GM18873 (cell line): Measurements from ENCODE around the gene AHCTF1.

Experiments used
- ATAC-seq: cut with Tn5 transposase; IDR thresholded peaks from one replicate; pipeline ENCODE4 v1.9.1; 2021; ENCODE audit warnings: mild to moderate bottlenecking, moderate library complexity, moderate number of reproducible peaks; ENCODE audit not compliant: unreplicated experiment, low FRiP score

Gene AHCTF1

DNA sequence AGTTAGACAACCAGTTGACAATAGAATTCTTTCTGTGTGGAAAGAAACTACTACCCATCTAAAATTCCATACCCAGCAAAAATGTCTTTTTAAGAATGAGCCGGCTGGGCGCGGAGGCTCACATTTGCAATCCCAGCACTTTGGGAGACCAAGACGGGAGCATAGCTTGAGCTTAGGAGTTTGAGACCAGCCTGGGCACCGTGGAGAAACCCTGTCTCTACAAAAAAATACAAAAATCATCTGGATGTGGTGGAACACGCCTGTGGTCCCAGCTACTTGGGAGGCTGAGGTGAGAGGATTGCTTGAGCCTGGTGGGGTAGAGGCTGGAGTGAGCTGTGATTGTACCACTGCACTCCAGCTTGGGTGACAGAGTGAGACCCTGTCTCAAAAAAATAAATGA lies 128.4 kb downstream of the AHCTF1 start:
- no peak for ATAC-seq

DNA sequence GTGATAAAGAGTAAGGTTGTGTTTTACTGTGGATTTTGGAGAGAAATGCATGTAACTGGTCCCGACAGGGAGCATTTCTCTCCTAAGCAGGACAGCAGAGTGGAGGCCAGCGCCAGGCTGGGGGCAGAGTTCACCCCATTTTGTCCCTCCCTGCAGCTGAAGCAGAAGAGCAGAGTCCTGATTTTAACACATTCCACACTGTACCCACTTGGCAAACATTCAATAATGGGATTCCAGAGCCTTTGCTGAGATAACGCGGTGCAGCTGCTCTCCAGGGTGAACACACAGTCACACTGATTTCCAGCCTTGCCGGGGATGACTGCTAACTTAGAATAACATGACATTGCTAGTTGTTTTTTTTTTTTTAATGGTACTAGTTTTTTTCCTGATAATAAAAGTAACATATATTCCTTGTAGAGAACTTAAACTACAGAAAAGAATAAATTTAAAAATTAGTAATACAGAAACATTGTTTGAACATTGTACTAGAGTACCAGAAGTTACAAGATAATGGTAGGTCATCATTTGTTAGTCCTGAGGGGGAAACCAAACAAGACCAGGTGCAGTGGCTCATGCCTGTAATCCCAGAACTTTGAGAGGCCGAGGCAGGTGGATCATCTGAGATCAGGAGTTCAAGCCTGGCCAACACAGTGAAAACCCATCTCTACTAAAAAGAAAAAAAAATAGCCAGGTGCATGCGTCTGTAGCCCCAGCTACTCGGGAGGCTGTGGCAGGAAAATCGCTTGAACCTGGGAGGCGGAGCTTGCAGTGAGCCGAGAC lies 130.3 kb downstream of the AHCTF1 start:
- ATAC-seq: no peak

DNA sequence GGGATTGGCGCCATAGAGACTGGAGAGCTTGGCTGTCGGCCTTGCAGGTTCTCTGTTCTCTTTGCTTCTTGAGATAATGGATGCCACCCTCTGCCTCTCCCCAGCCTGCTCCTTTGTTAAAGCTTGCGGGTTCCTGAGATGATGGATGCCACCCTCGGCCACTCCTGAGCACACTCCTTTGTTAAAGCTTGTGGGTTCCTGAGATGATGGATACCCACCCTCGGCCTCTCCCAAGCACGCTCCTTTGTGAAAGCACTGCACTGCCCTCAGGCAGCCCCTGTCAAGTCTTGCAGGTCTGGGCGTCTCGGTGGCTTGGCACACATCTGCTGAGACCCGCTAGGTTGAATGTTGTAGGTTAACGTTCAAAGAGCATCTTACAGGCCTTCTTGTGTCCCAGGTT lies 131.0 kb downstream of the AHCTF1 start:
- no peak for ATAC-seq

DNA sequence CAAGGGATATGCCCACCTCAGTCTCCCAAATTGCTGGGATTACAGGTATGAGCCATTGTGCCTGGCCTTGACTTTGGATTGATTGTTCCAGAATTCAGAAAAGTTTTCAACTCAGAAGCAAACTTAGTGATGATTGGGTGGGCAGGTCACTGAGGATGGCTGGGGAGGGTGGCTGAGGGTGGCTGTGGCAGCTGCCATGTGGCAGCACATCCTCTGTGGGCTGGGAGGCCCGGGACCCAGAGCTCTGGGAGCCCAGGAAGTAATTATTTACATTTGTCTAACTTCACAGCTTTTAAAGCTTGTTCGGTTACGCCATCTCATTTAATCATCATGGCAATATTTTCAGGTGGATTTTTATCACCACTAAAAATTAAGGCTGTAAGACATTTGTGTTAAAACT lies 131.4 kb downstream of the AHCTF1 start:
- no peak for ATAC-seq

DNA sequence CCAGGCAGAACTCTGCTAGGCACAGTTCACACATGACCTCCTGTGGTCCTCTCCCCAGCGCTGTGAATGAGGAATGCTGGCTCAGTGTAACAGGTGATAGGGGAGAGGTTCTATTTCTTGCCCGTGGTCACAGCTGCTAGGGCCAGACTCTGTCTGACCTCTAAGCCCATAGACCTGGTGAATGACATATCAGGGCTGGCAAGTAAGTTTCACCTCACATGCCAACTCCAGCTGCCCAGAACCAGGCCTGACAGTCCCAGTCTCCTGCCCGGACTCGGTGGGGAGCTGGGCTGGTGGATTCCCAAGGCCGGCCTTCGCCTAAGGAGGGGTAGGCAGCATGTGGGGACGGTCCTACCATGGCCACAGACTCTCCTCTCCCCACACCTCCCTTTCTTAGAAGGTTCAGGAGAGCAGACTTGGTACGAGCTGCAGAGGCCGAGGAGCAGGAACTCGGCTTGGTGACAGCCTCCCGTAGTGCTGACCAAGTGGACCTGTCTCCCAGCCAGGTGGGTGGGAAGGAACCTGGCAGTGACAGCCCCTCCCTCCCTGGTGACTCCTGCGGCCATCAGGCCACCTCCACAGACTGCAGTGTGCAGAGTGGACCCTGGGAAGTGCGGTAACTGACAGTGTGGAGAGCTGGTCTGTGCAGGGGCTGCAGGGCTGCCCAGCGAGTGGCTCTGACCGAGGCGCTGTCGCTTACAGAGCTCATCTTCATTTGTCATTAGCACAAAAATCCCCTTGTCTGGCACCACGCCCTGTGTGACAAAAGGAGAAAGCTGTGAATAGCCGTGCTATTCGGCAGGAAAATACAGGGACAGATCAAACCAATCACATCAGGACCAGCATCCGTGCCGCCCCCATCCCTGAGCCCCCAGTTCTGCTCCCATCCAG lies 132.9 kb downstream of the AHCTF1 start:
- no peak for ATAC-seq

DNA sequence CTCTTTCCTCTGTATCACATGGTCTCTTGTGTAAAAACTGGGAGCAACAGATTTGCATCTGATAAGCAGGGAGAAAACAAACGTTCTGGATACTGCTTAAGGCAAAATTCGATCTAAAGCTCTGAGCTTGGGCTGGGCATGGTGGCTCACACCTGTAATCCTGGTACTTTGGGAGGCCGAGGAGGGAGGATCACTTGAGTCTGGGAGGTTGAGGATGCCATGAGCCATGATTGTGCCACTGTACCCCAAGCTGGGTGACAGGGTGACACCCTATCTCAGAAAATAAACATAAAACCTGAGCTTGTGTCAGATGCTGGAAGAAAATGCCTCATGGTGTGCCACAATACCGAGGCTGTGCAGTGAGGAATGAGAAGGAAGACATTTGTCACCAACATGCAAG lies 133.6 kb downstream of the AHCTF1 start:
- no peak for ATAC-seq

DNA sequence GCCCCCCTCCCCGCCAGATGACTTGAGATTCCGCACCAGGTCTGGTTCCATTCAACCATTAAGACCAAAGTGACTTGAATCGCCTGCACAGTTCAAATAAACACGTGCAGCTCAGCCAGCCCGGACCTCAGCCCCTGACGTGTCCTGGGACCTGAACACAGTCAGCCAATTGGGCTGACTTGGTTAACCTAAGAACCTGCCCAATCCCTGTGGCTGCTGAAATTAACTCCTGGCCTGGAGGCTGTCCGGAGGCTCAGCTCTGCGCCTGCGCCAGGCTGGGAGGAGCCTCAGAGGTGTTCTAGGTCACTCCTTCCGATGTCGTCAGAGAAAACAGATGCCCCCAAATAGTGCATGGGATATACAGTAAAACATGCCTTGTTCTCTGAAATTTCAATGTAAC lies 134.2 kb downstream of the AHCTF1 start:
- ATAC-seq: no peak

DNA sequence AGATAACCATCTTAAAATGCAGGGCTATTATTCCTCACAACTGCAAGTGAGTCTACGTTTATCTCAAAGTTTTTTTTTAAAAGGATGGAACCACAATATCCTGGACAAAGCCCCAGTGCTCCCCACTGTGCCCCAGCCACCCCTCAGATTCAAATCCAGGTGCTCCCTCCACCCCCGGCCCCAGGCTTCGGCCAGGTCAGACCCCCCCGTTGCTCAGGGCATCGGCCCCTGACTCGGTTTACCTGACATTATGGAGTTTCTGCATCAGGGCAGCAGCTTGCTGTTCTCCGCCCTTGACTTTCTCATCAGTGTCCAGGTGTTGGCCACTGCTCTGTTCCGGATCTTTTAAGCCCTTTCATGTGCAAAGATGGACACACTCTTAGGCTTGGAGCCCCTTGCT lies 134.6 kb downstream of the AHCTF1 start:
- no peak for ATAC-seq

DNA sequence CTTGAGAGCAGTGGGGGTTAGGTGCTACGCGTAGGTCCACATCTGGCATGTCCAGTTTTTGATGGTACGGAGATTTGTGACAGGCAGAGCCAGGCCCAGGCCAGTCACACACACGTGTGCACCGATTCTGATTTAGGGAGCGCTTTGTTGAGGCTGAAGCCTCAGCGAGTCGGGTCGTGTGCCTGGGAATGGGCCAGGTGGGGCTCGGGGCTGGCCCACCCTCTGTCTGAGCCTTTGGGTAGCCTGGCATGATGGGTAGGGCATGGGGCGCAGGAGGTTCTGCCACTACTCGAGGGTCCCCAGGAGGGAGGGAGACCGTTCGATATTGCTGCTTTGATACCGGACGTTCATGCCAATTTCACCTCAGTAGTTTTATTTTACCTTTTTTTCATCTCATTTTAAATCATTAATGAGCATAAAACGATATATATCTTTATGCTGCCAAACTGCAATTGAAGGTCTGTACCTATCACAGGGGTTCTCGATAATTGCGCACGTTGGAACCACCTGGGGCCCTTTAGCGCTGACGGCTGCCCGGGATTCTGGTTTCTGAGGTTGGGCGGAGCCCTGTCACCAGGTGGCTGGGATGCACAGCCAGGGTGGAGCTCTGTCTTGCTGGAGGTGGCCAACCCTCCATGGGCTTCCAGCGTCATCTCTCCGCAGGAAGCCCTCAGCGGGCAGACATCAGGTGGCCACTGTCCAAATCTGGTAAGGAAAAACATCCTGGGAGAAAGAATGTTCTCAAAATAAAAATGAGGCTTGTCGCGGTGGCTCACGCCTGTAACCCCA lies 135.6 kb downstream of the AHCTF1 start:
- ATAC-seq: no peak

DNA sequence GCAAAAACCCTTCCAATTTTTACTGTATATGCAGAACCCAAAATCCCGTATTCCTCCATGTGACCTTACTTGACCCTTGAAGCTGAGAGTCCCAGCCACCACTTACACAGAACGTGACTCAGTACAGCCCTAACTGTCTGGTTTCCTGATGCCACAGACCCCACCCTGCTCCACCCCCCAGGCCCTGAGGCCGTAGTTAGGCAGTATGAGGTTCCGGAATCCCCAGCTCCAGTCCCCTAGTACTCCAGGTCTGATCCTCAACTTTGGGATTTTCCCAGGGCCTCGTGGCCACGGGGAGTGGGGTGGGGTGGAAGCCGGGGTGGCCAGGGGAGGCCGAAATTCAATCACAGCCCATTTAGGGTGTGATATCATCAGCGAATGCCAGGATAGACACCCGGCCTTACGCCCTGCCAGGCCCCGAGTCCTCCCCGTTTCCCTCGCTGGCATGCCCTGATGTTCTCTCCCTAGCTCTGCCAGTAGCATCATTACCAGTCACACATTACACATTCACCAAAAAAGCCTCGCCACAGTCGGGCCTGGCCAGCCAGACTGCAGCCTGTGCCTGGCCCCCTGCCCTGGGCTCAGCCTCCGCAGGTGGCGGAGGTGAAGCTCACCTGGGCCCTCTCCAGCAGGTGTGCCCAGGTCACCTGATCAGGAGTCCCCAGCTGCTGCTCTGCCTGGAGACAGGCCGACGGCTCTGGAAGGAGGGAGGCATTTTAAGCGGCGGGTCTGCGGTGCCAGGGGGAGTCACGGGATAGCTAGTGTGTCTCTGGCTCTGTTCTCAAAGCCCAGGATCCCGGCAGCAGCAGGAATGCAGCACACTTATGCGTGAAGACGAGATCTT lies 136.7 kb downstream of the AHCTF1 start:
- ATAC-seq: no peak

DNA sequence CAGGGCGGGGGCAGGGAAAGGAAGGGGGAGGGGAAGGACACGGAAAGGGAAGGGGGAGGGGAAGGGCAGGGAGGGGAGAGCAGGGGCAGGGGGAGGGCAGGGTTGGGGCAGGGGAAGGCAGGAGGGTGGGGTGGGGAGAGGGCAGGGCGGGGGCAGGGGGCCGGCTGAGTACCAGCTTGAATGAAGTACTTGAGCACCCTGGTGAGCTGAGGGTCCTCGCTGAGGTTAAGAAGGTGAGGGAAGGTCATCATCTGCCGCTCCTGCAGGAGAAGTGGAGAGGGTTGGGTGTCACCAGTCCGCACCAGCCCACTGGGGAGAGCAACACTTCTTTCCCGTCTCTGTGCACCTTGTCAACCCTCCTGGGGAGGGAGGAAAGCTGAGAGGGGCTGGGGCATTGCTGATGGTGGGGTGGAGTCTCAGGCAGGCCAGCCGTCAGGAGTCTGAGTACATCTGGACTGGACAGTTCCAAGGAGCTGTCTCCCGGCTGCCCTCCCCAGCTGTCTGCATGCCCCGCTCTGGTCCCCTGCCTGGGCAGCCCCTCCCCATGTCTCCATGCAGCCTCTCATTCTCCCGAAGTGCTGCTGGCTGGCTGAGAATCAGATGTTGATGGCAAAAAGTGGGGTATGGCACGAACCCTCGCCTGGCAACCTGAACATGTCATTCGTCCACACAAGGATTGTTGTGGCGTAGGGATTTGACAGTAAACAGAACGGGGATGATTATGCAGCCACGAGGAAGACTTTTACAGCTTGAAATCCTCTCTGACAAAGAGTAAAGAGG lies 137.5 kb downstream of the AHCTF1 start:
- no peak for ATAC-seq

DNA sequence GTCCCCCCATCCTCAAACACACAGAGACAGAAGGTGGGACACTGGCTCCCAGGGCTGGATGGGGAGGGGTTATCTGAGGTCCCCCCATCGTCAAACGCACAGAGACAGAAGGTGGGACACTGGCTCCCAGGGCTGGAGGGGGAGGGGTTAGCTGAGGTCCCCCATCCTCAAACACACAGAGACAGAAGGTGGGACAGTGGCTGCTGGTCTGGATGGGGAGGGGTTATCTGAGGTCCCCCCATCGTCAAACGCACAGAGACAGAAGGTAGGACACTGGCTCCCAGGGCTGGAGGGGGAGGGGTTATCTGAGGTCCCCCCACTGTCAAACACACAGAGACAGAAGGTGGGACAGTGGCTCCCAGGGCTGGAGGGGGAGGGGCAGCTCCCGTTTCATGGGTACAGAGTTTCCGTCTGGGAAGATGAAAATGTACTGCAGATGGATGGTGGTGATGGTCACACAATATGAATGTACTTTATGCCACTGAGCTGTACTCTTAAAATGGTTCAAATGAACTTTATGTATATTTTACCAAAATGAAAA lies 138.3 kb downstream of the AHCTF1 start:
- no peak for ATAC-seq

DNA sequence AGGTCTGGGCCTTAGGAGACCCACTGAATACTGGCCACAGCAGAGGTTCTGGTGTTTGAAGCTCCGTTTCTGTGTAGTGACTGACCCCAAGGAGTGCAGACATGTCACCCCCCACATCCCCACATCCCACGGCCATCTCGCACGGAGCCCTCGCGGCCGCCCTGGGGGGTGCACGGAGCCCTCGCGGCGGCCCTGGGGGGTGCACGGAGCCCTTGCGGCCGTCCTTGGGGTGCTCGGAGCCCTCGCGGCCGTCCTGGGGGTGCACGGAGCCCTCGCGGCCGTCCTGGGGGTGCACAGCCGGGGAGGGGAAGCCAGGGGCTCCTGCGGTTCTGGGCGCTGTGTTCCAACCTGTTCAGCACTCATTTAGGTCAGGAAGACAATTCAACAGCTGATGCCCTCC lies 139.1 kb downstream of the AHCTF1 start:
- no peak for ATAC-seq

DNA sequence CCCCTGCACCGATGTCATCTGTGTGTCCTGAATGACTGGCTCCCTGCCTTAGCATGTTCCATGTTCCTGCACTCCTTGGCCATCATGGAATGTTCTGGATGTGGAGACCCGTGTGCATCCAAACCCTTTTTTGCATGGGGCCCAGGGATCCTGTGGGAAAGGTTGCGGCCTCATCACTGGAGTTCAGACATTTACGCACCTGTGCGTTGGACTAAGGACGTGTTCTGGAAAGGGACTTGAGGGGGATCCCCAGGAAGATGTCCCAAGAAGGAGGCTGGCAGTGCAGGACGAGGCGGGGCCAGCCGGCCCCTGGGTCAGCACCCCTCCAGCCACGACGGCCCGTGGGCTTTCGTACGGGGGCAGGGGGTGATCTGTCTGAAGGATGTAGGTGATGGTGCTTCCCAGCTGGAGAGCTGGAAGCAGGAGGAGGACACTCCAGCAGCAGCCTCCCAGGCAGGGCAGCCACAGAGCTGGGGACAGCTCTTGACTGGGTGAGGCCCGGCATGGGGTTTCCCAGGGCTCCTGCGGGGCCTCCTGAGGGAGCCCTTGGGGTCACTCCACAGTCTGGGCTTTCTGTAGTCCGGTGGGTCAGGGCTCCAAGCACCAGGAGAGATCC lies 140.3 kb downstream of the AHCTF1 start:
- no peak for ATAC-seq

DNA sequence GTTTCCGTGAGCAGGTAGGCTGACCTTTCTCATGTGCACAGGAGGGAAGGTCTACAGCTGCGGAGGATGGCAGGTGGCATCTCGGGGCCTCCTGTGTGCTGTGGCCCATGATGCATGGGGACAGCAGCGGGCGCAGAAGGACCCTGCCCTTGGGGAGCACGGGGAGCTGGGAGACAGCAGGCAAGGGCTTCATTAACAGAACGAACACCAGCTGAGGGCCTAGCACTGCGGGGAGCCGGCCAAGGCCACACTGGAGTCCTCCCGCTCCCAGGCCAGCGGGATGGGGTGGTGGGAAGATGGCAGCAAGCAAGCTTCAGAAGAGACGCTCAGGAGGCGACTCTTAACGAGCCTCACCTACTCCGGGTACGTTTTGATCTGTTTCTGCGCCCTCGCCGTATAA lies 140.9 kb downstream of the AHCTF1 start:
- no peak for ATAC-seq

DNA sequence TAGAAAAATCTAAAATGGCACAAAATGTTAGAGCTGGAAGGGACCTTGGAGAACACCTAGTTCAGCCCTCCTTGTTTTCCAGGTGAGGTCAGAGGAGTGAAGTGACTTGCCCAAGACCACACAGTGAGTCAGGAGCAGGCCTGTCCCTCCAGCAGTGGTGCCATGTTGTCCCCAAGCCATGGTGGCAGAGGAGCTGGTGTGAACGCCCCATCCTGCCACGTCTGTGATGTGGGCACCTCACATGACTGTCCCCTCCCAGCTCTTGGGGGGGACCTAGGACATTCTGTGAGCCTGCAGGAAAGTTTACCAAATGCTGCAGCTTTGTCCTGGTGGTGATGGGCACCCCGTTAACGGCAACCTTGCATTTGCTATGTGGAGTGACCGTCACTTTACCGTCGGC lies 141.4 kb downstream of the AHCTF1 start:
- no peak for ATAC-seq

DNA sequence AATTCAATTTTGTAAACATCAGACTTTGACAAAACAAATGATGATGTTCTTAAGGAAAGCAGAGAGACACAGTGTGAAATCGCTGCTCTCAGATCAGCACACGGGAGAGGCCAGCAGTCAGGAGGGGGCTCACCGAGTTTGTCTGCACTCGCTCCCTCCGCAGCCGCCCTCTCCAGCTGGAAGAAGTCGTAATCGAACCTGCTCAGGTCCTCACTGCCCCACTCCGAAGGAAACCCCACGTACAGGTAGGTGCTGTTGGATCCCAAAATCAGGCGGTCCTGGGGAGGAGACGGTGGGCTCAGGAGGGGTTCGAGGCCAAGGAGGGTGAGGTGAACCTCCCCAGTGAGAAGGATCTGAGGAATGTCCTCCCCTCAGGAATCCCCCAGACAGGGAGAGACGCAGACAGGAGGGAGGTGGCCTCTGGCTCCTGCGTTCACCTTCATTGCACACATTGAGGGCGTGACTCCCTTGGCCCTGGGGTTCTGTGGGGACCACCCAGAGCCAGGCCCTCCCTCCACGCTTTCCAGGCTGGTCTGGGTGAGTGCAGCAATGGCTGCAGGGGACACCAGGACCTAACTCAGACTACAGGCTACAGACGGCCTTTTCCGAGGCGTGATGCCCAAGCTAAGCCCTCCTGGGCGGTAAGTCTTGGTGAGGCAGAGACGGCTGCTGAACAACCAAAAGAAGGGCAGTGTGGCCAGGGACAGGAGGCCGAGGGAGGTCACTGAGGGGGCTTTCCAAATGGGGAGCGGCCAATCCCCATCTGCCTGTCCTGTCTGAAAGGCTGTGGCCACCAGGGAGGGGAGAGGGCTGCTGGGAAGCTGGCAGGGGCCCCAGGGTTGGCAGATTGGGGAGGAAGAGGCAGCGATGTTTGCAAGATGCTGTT lies 142.1 kb downstream of the AHCTF1 start:
- ATAC-seq: no peak
